Gastroesophageal sphincter (tissue), 4 donors: ENCODE data around the gene PROCA1. TPM values are rescaled to one million over a fixed set of nuclear protein-coding genes. Genes with fewer than 3 reads are reported as not detected.
"Not testable (repeated sequence)": the region's sequence is repeated elsewhere in the genome, so short reads cannot be mapped to it uniquely, and the experiment has no call there.

Experiments used
- ATAC-seq: fragments of 150-250 bp; one replicate; pipeline ENCODE4 v1.9.1; 2016; ENCODE audit warnings: mild to moderate bottlenecking, moderate library complexity
- H3K27ac ChIP-seq, 4 donors: fragments of 200-600 bp; sonication (generic) in 3 of 4; 1 replicate in 3 of 4; 2 replicates in 1 of 4; pipeline ENCODE4 v1.5.1; 2016 to 2019
- H3K27me3 ChIP-seq: fragments of 200-600 bp; sonication (generic); one replicate; pipeline ENCODE4 v1.5.1; 2019
- H3K36me3 ChIP-seq, 2 donors: fragments of 200-600 bp; sonication (generic); one replicate each; pipeline ENCODE4 v1.5.1; 2019; ENCODE audit warnings: control low read depth in 1 of 2
- H3K4me1 ChIP-seq, 3 donors: fragments of 200-600 bp; sonication (generic); 1 replicate in 2 of 3; 2 replicates in 1 of 3; pipeline ENCODE4 v1.5.1; 2016 to 2019; ENCODE audit warnings: control low read depth in 2 of 3
- H3K4me3 ChIP-seq, 2 donors: fragments of 200-600 bp; sonication (generic); one replicate each; pipeline ENCODE4 v1.5.1; 2019; ENCODE audit warnings: mild to moderate bottlenecking in 1 of 2, moderate library complexity in 1 of 2
- H3K9me3 ChIP-seq, 3 donors: fragments of 200-600 bp; sonication (generic); one replicate each; pipeline ENCODE4 v1.5.1; 2017 to 2019; ENCODE audit warnings: control low read depth in 2 of 3
- CTCF ChIP-seq, 4 experiments: fragments of 200-600 bp in 2 of 4; fragments of 450-650 bp in 2 of 4; sonication (generic) in 1 of 4; IDR thresholded peaks; one replicate each; pipeline ENCODE4 v1.5.1; 2017 to 2019; ENCODE audit warnings: antibody characterized with exemption in 4 of 4, mild to moderate bottlenecking in 2 of 4, moderate library complexity in 2 of 4
- EP300 ChIP-seq: sonication (generic); formaldehyde crosslinking; IDR thresholded peaks from one replicate; pipeline ENCODE4 v1.6.1; 2017; ENCODE audit warnings: antibody characterized with exemption, mild to moderate bottlenecking
- POLR2A ChIP-seq, 2 donors: fragments of 450-650 bp; IDR thresholded peaks; one replicate each; pipeline ENCODE4 v1.6.1; 2017; ENCODE audit warnings: antibody characterized with exemption in 2 of 2, mild to moderate bottlenecking in 2 of 2, moderate library complexity in 1 of 2
- POLR2AphosphoS5 ChIP-seq: sonication (generic); formaldehyde crosslinking; IDR thresholded peaks from one replicate; pipeline ENCODE4 v1.6.1; 2017; ENCODE audit warnings: antibody characterized with exemption
- WGBS, 2 donors: methylation state at CpG; one replicate each; pipeline ENCODE4 v1.1.5; 2018; ENCODE audit warnings: low coverage in 1 of 2; 5-methylcytosine and 5-hydroxymethylcytosine counted together
- total RNA-seq, 4 donors: library from RNA; depleted of rRNA; stranded (reverse); fragments of >200 nt; gene quantifications; one replicate each; pipeline ENCODE4 v1.1.0, GENCODE V29; 2016

The PROCA1 gene
- total RNA-seq, 4 donors from 2014 or later: 0.40 to 1.9 (median 1.1) TPM; not detected in 1

GRCh38 chr17:28726226-28726626, 14.5 kb upstream of the PROCA1 start, which contains the start of gene TLCD1:
Gene TLCD1, minus strand, starts transcription at chr17:28726233. Its CDS starts 136 bp downstream, at chr17:28726097.
- Histone ChIP-seq H3K36me3 (peaks cover 0 to 38% of the 10 kb centered on the region in 2 donors), H3K27ac (peak within 1 kb of the TSS in 3 of 4 donors; percentile 95 to 100 (median 97)), H3K4me1 (peaks cover 0 to 66% (median 27%) of the 10 kb centered on the region in 3 donors), H3K27me3 (no peaks in the 10 kb centered on the region), H3K9me3 (no peaks in the 10 kb centered on the region), H3K4me3 (peak within 1 kb of the TSS; percentile 47 to 79)
- ATAC-seq: peak; percentile 51
- TF ChIP-seq EP300 (no peak), POLR2A (IDR thresholded peaks at IDR 0.05) (no peak), POLR2AphosphoS5 (no peak), CTCF (IDR thresholded peaks at IDR 0.05) (no peak)
- WGBS, 2 donors: 0% methylated on average over 4 of the region's 49 CpGs; no CpG with 5 or more reads in 1 of the 2 donors

- Histone ChIP-seq H3K36me3 (peaks cover 0 to 39% of the 10 kb centered on the region in 2 donors), H3K9me3 (no peaks in the 10 kb centered on the region), H3K4me1 (peaks cover 4 to 71% (median 32%) of the 10 kb centered on the region in 3 donors), H3K4me3 (peak overlapping the region; percentile 47 to 79), H3K27ac (peak overlapping the region in 3 of 4 donors; percentile 95 to 100 (median 97)), H3K27me3 (no peaks in the 10 kb centered on the region)
- no CpG with 5 or more reads among the region's 45 CpGs for WGBS, 2 donors
- ATAC-seq: peak; percentile 44
- no peak for TF ChIP-seq CTCF (IDR thresholded peaks at IDR 0.05)
- peak in 1 of 2 donors; percentile 9 for TF ChIP-seq POLR2A (IDR thresholded peaks at IDR 0.05)
Measured at GRCh38 chr17:28725660-28726225, 14.1 kb upstream of the PROCA1 start.

GRCh38 chr17:28725166-28725659, 13.5 kb upstream of the PROCA1 start:
- Histone ChIP-seq H3K4me1 (peaks cover 4 to 76% (median 35%) of the 10 kb centered on the region in 3 donors), H3K4me3 (peak overlapping the region in 1 of 2 donors; percentile 79), H3K36me3 (peaks cover 0 to 39% of the 10 kb centered on the region in 2 donors), H3K27ac (peak overlapping the region in 3 of 4 donors; percentile 95 to 100 (median 97)), H3K9me3 (no peaks in the 10 kb centered on the region), H3K27me3 (no peaks in the 10 kb centered on the region)
- no peak for ATAC-seq
- no peak for TF ChIP-seq POLR2AphosphoS5
- no peak for TF ChIP-seq CTCF (IDR thresholded peaks at IDR 0.05)
- TF ChIP-seq EP300: no peak
- TF ChIP-seq POLR2A (IDR thresholded peaks at IDR 0.05): no peak
- WGBS, 2 donors: 23 to 58% methylated on average over 3 to 15 of the region's 20 CpGs

- Histone ChIP-seq H3K9me3 (no peaks in the 10 kb centered on the region), H3K4me3 (no peak overlapping the region), H3K27ac (peak overlapping the region in 2 of 4 donors; percentile 97 to 100), H3K4me1 (peaks cover 4 to 77% (median 35%) of the 10 kb centered on the region in 3 donors), H3K36me3 (peaks cover 0 to 39% of the 10 kb centered on the region in 2 donors), H3K27me3 (no peaks in the 10 kb centered on the region)
- WGBS, 2 donors: 53 to 62% methylated on average over 7 to 8 of the region's 10 CpGs
- TF ChIP-seq CTCF (IDR thresholded peaks at IDR 0.05) (no peak), POLR2AphosphoS5 (no peak), EP300 (no peak), POLR2A (IDR thresholded peaks at IDR 0.05) (no peak)
- ATAC-seq: no peak
Measured at GRCh38 chr17:28724500-28725165, 12.9 kb upstream of the PROCA1 start.

- peaks cover 4 to 76% (median 37%) of the 10 kb centered on the region in 3 donors for H3K4me1 ChIP-seq
- WGBS, 2 donors: 38 to 47% methylated on average over 2 to 3 of the region's 4 CpGs
Measured at GRCh38 chr17:28723836-28724499, 12.3 kb upstream of the PROCA1 start.

More at GRCh38 chr17:28723836-28724499, 12.3 kb upstream of the PROCA1 start:
- ATAC-seq, H3K27ac ChIP-seq, H3K4me3 ChIP-seq, H3K27me3 ChIP-seq, H3K9me3 ChIP-seq: not testable (repeated sequence)
- H3K36me3 ChIP-seq: peaks cover 0 to 39% of the 10 kb centered on the region in 2 donors
